DND-41 (cell line): Measurements from ENCODE around the gene POLE3.

Source experiments
- CTCF ChIP-seq: IDR thresholded peaks from 2 replicates; pipeline ENCODE4 v1.5.1; 2012; ENCODE audit warnings: borderline replicate concordance, low read length, moderate library complexity, mild to moderate bottlenecking; ENCODE audit not compliant: poor library complexity, severe bottlenecking; ENCODE audit errors: extremely low read depth
- EZH2 ChIP-seq: IDR thresholded peaks from 3 replicates; pipeline ENCODE4 v1.6.1; 2012; ENCODE audit warnings: borderline replicate concordance, low read depth, mild to moderate bottlenecking, moderate library complexity, low read length, inconsistent platforms; ENCODE audit not compliant: severe bottlenecking

GRCh38 chr9:113395000-113395861, 15.2 kb downstream of the POLE3 start:
- TF ChIP-seq EZH2, result no peak
- TF ChIP-seq CTCF, result no peak
